Skeletal muscle satellite cell (primary cell): ENCODE measurements around the gene CHAC1.
"Not testable (repeated sequence)": the region's sequence is repeated elsewhere in the genome, so short reads cannot be mapped to it uniquely, and the experiment has no call there.

Experiments used
- H3K27me3 ChIP-seq: 2 replicates; pipeline ENCODE4 v1.7.0; 2013; ENCODE audit warnings: low read length; ENCODE audit not compliant: control insufficient read depth, insufficient read depth
- H3K36me3 ChIP-seq: 2 replicates; pipeline ENCODE4 v1.7.0; 2013; ENCODE audit warnings: mild to moderate bottlenecking, control low read depth, low read length; ENCODE audit not compliant: insufficient read depth
- H3K4me1 ChIP-seq: 2 replicates; pipeline ENCODE4 v1.7.0; 2013; ENCODE audit warnings: low read length; ENCODE audit not compliant: control insufficient read depth, insufficient read depth
- H3K4me2 ChIP-seq: 2 replicates; pipeline ENCODE4 v1.7.0; 2013; ENCODE audit warnings: mild to moderate bottlenecking, low read length
- H3K4me3 ChIP-seq: 2 replicates; pipeline ENCODE4 v1.7.0; 2013; ENCODE audit warnings: low read length
- H3K9ac ChIP-seq: 2 replicates; pipeline ENCODE4 v1.7.0; 2013; ENCODE audit warnings: mild to moderate bottlenecking, low read depth, low read length, moderate library complexity
- H3K9me3 ChIP-seq: replicated peaks from 2 replicates; pipeline ENCODE4 v1.7.0; 2013; ENCODE audit warnings: mild to moderate bottlenecking, control low read depth, low read length

Gene CHAC1

GRCh38 chr15:40942878-40943277, 10.4 kb upstream of the CHAC1 start:
- Histone ChIP-seq H3K9me3 (no peaks in the 10 kb centered on the region), H3K4me3 (peak overlapping the region; percentile 69), H3K36me3 (no peaks in the 10 kb centered on the region), H3K27me3 (no peaks in the 10 kb centered on the region), H3K4me2 (peak overlapping the region; percentile 84), H3K9ac (peak overlapping the region; percentile 80), H3K4me1 (peaks cover 21% of the 10 kb centered on the region)

- no peak overlapping the region for H3K4me2 ChIP-seq
Observed at GRCh38 chr15:40943764-40944365, 9.4 kb upstream of the CHAC1 start.

GRCh38 chr15:40944510-40945296, 8.6 kb upstream of the CHAC1 start:
- no peak overlapping the region for H3K4me3 ChIP-seq
- H3K36me3 ChIP-seq = no peaks in the 10 kb centered on the region
- H3K27me3 ChIP-seq = no peaks in the 10 kb centered on the region
- H3K4me2 ChIP-seq = no peak overlapping the region
- H3K4me1 ChIP-seq = peaks cover 21% of the 10 kb centered on the region
- no peak overlapping the region for H3K9ac ChIP-seq
- no peaks in the 10 kb centered on the region for H3K9me3 ChIP-seq

More at GRCh38 chr15:40943764-40944365, 9.4 kb upstream of the CHAC1 start:
- Histone ChIP-seq H3K9ac (no peak overlapping the region), H3K36me3 (no peaks in the 10 kb centered on the region), H3K4me3 (no peak overlapping the region), H3K9me3 (no peaks in the 10 kb centered on the region), H3K27me3 (no peaks in the 10 kb centered on the region), H3K4me1 (peaks cover 21% of the 10 kb centered on the region)

GRCh38 chr15:40948706-40949473, 4.4 kb upstream of the CHAC1 start:
- H3K9me3 ChIP-seq = no peaks in the 10 kb centered on the region
- H3K27me3 ChIP-seq = no peaks in the 10 kb centered on the region
- H3K4me1 ChIP-seq = peaks cover 10% of the 10 kb centered on the region
- no peak overlapping the region for H3K4me3 ChIP-seq
- no peak overlapping the region for H3K9ac ChIP-seq
- H3K4me2 ChIP-seq = no peak overlapping the region
- H3K36me3 ChIP-seq = no peaks in the 10 kb centered on the region

- Histone ChIP-seq H3K36me3 (no peaks in the 10 kb centered on the region), H3K4me3 (no peak overlapping the region), H3K27me3 (no peaks in the 10 kb centered on the region), H3K4me1 (peaks cover 14% of the 10 kb centered on the region), H3K4me2 (no peak overlapping the region), H3K9me3 (no peaks in the 10 kb centered on the region), H3K9ac (no peak overlapping the region)
Observed at GRCh38 chr15:40949756-40950207, 3.5 kb upstream of the CHAC1 start.

- H3K4me1 ChIP-seq = peaks cover 14% of the 10 kb centered on the region
- no peak overlapping the region for H3K9ac ChIP-seq
- no peaks in the 10 kb centered on the region for H3K9me3 ChIP-seq
- no peaks in the 10 kb centered on the region for H3K36me3 ChIP-seq
- no peak overlapping the region for H3K4me2 ChIP-seq
- H3K4me3 ChIP-seq = no peak overlapping the region
- no peaks in the 10 kb centered on the region for H3K27me3 ChIP-seq
Observed at GRCh38 chr15:40951764-40952163, 1.5 kb upstream of the CHAC1 start.

GRCh38 chr15:40952301-40952900, 870 bp upstream of the CHAC1 start:
- H3K4me1 ChIP-seq = peaks cover 15% of the 10 kb centered on the region
- H3K27me3 ChIP-seq = no peaks in the 10 kb centered on the region
- no peaks in the 10 kb centered on the region for H3K9me3 ChIP-seq
- no peaks in the 10 kb centered on the region for H3K36me3 ChIP-seq
- peak overlapping the region; percentile 82 for H3K9ac ChIP-seq
- H3K4me2 ChIP-seq = peak overlapping the region; percentile 94
- H3K4me3 ChIP-seq = peak overlapping the region; percentile 85

- Histone ChIP-seq H3K27me3 (no peaks in the 10 kb centered on the region), H3K9me3 (no peaks in the 10 kb centered on the region), H3K4me3 (peak overlapping the region; percentile 85), H3K4me1 (peaks cover 20% of the 10 kb centered on the region), H3K9ac (peak overlapping the region; percentile 82), H3K36me3 (no peaks in the 10 kb centered on the region), H3K4me2 (peak overlapping the region; percentile 94)
Observed at GRCh38 chr15:40953713-40954074, 423 bp downstream of the CHAC1 start.

GRCh38 chr15:40954158-40954848, 1.0 kb downstream of the CHAC1 start:
- not testable (repeated sequence) for H3K36me3 ChIP-seq, H3K27me3 ChIP-seq, H3K9me3 ChIP-seq, H3K9ac ChIP-seq
- peaks cover 20% of the 10 kb centered on the region for H3K4me1 ChIP-seq
- peak overlapping the region; percentile 85 for H3K4me3 ChIP-seq
- H3K4me2 ChIP-seq = peak overlapping the region; percentile 94

- no peaks in the 10 kb centered on the region for H3K36me3 ChIP-seq
- H3K9ac ChIP-seq = no peak overlapping the region
- H3K27me3 ChIP-seq = no peaks in the 10 kb centered on the region
- no peak overlapping the region for H3K4me3 ChIP-seq
- no peak overlapping the region for H3K4me2 ChIP-seq
- H3K9me3 ChIP-seq = no peaks in the 10 kb centered on the region
- H3K4me1 ChIP-seq = peaks cover 20% of the 10 kb centered on the region
Observed at GRCh38 chr15:40955141-40955903, 2.1 kb downstream of the CHAC1 start.
